ENCODE results near the gene KIRREL3.
"Not testable (repeated sequence)": the region's sequence is repeated elsewhere in the genome, so short reads cannot be mapped to it uniquely, and the experiment has no call there.

The KIRREL3 gene

DNA sequence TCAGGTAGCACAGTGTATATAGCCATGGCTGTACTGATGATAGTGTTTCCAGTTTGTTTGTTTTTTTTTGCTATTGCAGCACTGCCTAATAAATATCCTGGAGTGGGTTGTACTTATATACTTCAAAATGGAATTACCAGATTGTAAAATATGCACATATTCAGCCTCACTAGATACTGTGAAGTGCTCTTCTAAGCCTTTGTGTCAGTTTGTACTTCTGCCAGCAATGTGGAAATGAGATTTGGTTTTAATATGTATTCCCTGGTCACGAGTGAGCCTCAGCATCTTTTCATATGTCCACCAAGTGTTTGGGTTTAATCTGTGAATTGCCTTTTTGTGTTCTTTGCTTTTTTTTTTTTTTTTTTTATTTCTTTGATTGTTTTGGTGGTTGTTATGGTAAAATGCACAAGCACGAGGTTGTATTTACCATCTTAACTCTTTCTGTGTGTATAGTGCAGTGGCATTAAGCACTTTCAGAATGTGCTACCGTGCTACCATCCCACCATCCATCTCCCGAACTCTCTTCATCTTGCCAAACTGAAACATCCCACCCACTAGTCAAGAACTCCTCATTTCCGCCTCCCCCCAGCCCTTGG, 610.2 kb downstream of the KIRREL3 start:
- no peak for DNase-seq

DNA sequence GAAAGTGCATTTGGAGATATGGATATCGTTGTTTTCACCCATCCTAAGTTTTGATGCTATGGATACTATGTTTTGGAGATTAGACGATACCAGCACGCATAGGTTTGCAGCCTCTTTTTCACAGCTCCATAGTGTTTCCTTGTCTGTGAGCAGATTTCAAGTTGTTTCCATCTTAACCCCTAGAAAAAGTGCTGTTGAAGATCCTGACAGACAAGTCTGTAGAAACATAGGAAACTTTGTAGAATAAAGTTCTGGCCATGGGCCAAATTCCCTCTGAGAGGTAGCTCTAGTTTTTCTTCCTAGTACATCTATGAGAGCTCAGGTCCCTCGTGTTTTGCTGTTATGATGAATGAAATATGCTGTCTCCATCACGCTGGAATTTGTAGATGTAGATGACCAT, 612.7 kb downstream of the KIRREL3 start:
- DNase-seq: no peak

DNA sequence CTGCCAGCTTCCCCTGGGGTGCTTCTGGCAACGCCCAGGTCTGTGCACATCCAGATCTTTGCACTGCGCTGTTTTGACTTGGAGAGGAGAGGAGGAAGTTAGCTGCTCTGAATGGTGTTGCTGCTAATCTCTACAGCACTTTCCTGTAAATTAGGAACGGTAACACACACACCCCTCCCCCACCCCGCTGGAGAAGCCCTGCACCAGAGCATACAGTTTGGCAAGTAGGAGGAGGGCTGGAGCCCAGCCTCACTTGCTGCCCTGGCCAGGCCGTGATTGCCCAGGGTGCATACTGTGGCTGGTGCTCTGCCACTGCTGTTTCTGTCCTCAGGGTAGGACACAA, 613.9 kb downstream of the KIRREL3 start:
- DNase-seq: not testable (repeated sequence)

DNA sequence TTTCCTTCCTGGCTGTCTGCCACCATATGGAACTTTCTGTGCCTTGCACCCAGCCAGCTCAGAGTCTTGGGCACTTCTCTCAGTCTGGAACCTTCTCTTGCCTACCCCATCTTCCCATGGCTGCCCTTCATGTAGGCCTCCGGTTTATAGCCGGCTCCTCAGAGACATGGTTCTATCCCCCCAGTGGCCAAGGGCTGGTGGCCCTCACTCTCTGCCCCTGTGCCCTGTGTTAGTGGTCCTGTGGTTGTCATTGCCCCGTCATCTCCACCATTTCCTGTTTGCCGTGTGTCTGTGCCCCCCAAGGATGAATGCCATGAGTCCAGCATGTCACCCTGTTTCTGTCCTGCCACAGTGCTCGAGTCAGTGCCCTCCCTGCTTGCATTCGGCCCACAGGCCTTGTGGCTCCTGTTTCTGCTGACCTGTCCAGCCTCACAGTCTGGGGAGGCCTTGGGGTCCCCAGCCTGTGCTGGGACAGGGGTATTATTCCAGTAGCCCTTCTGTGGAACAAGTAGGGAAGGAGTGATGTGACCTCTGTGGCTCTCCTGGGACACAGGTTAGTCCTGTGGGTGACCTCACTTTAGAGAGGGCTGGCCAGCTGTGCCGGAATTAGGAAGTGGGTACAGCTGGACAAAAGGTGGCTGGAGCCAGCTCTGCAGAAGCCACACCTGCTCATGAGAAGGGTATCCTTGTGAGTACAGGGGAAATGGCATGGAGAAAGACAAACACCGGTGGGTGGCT, 614.4 kb downstream of the KIRREL3 start:
- DNase-seq: no peak

DNA sequence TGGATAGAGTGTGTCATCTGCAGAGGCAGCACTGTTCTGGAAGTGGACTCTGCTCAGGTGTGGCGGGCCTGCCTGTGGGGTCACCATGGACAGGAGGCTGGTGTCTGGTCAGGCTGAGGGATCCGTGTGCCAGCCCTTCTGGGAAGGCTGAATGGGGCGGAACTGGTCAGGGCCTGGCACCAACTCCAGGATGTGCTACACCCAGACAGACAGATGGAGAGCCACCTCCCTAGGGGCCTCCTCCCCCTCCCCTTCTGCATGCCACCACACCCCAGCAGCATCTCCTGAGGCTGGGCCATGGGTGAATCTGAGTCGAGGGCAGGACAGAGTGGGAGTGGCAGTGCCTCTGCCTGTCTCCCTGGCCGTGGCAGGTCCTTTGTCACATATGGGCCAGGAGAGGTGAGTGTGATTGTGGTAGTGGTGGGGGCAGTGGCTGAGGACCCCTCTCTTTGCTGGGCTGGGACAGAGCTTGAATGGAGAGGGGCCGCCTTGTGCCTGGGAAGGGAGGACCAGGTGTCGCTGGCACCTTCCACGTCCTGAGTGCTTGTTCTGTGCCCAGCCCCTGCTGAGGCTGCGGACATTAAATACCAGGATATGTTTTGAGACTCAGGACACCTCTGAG, 616.0 kb downstream of the KIRREL3 start:
- no peak for DNase-seq

DNA sequence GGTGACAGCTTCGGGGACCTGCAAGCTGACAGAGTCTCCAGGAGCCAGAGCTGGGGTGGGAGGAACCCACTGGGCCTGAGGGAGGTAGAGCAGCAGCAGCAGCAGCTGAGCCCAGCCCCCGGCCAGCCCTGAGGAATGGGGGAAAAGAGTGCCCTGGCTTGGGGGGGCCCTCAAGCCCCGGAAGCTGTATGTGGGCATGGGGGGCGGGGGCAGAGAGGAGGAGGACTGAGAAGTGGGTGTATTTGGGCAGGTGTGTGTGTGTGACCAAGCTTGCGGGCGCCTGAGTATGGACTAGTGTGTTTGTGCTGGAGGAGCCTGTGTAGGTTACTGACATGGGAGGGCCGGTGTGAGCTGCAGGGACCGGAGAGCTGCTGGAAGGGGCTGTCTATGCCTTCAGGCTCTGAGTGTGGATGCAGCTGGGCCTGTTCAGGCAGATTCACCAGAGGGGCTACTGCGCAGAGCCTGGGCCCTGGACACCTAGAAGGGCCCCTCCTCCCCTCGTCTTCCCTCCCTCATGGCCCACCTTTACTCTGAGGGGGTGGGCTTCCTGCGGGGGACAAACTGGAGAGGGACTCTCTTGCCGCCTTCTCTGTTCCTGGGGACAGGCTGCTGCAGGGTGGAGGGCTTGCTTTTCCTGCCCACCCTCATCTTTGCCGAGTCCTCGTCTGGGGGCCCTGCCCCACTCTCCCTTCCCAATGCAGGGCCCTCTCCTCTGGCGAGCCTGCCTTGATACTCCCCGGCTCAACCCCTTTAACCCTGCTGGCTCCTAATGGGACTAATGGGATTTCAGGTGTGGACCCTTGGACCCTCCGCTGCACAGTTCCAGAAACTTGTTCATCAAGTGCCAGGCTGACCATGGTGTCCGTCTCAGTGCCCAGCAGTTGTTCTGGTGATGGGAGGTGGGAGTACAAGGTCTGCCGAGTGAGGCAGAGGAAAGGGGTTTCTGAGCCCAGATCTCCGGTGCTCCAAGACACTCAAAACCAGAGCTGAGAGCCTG, 616.9 kb downstream of the KIRREL3 start:
- no peak for DNase-seq

DNA sequence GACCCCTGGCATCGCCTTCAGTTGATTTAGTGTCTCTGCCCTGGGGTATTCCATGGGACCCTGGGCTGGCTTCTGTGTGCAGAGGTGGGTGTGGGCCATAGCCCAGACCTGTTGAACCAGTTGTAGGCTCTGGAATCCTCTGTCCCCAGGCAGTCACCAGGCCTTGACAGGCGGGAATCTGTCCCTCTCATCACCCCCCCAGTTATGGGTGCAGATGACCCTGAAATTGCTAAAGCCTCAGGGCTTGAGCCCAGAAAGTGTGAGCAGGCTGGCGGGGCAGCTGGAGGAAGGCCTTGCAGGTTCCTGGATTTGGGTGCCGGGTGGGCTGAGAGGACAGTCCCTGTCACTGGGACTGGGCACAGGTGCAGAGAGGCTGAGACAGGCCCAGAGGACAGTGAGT, 617.9 kb downstream of the KIRREL3 start:
- DNase-seq: not testable (repeated sequence)

DNA sequence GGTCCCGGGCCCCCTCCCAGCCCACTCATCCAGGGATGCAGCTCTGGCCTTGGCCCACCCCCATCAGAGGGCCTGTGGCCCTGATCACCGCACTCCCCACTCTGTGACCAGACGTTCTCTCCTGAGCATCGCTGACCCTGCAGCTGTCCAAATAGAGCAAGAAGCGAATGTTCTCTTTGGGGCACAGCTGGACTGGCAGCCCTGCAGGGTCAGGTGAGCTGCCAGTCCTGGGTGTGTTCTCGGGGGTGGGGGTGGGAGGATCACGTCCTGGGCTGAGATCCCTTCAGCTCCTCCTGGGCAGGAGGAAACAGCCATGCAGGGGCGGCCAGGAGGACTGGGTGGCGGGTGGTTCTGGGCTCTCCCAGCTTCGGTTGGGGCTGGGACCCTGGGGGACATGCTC, 618.6 kb downstream of the KIRREL3 start:
- not testable (repeated sequence) for DNase-seq

DNA sequence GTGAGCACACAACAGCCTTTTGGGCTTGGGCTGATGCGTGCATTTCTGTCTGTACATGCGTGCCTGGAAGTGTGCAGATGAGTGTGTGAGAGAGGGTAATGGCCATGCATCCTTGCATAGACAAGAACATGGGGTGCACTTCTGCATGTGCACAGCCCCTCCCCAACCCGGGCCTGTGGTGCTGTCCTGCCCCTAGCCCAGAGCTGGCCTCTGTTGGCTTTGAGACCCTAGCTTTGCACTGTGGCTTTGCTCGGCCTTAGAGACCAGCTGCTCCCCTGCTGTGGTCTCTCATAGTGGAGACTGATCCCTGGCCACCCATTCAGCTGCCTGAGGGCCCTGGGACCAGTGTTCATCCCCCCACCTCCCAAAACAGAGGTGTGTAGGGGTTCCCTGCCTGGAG, 619.7 kb downstream of the KIRREL3 start:
- no peak for DNase-seq

DNA sequence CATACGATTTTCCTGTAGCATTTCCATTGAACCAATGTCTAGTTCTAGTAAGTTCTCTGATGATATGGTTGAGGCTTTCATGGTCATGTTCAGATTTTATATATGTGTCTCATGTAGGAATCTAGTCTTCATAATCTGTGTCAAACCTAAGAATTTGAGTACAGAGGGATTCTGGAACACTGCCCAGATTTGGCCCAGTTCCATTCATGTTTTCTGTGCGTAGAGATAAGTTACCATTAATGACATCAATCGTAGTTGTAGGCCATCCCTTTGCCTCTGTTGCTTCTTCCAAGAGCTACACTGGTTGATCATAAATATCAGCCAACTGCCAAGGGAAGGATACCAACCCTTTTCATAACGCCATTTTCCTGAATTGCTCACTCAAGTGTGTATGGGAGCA, 621.8 kb downstream of the KIRREL3 start:
- no peak for DNase-seq

DNA sequence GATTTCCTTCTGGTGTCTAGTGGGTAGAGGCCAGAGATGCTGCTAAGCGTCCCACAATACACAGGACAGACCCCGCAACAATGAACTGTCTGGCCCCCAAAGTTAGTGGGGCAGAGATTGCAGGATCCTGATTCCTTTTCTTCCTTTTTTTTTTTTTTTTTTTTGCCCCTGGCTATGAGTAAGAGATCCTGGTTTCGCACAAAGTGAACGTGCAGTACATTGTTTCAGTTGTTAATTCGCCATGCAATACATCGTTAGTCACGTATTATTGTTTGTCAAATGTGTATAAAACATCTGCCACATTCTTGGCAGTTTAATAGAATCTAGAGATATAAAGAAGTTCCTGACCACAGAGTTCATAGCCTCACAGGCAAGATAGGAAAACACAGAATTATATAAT, 624.8 kb downstream of the KIRREL3 start:
- DNase-seq: no peak

DNA sequence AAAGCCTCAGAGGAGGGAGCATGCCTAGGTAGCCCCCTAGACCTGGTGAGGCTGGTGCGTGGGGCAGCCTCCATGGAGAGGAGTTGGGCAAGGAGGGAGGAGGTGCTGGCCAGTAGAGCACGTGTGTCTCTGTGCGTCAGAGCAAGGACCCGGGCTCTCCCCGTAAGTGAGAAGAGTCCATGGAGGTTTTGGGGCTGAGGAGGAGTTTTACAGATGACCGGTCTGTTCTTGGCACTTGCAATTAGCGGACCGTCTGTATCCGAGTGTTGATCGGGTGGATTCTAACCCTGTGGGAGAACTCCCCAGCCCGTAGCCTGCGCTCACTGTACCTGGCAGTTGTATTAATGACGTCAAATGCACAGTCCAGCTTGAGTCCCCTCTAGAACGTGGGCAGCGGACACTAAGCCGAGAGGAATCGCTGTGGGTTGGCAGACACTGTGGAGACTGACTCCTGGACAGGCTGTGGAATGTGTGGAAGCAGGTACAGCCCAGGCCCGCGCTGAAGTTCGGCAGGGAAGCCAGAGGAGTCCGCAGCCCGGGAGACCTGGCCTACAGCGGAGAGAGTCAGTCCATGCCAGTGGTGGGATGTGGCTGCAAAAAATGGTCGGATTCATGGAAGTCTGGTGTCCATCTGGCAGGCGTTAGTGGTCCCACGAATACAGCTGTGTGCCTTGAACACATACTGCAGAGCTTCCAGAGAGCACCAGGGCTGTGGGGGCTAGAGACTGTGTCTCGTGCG, 625.8 kb downstream of the KIRREL3 start:
- not testable (repeated sequence) for DNase-seq

DNA sequence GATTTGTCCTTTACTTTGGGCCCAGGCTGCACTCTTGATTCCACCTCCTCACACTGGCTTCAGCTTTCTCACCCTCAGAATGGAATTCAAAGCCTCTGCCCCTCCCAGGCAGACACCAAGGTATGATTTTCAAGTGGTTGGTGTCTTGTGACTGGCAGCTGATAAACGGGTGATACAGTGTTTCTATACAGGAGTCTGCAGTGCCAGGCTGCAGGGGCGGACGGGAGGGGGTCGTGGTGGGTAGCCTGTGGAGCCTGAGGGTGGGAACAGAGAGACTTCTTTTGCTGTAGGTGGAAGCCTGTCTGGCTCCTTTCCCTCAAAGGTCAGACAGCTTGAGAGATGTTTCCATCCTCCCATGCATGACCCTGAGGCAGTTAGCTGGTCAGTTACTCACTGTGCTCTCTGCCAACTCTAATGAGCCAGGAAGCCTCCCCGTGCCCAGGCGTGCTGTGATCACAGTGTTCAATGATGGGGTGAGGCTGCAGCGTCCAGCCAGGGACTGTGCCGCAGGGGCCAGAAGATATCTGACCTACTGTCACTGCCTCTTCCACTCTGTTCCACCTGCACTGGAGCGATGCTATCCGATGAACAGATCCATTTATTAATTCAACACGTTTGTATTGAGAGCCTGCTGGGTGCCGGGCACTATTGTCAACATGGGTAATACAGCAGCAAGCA, 627.0 kb downstream of the KIRREL3 start:
- not testable (repeated sequence) for DNase-seq
